ENCODE results near the gene EPB41L1. TPM values are rescaled to one million over a fixed set of nuclear protein-coding genes. Genes with fewer than 3 reads are reported as not detected.
A peak's percentile ranks its signal among the peaks of the same experiment; 100 is the strongest.

Gene EPB41L1
- total and polyA plus RNA-seq, 8 donors, result 33.8 to 80.1 (median 38.7) TPM

GRCh38 chr20:36149012-36149411 is 5.5 kb upstream of the EPB41L1 start:
- peaks cover 0 to 7% of the 10 kb centered on the region in 2 donors for H3K27me3 ChIP-seq
- H3K4me3 ChIP-seq, result no peak overlapping the region
- TF ChIP-seq CTCF (IDR thresholded peaks at IDR 0.05), result no peak
- no peak for DNase-seq
- H3K4me1 ChIP-seq, result peaks cover 0 to 6% of the 10 kb centered on the region in 2 donors
- no peaks in the 10 kb centered on the region for H3K9me3 ChIP-seq
- no peak for ATAC-seq
- H3K27ac ChIP-seq, result no peak overlapping the region
- no peaks in the 10 kb centered on the region for H3K36me3 ChIP-seq
- intact Hi-C loops (cut with DNase I), result no loop called here

- peaks cover 0 to 7% of the 10 kb centered on the region in 2 donors for H3K4me1 ChIP-seq
- intact Hi-C loops (cut with DNase I), result no loop called here
- H3K27ac ChIP-seq, result no peak overlapping the region
- TF ChIP-seq CTCF (IDR thresholded peaks at IDR 0.05), result no peak
- peaks cover 0 to 11% of the 10 kb centered on the region in 2 donors for H3K27me3 ChIP-seq
- H3K9me3 ChIP-seq, result no peaks in the 10 kb centered on the region
- peak in 1 of 4 donors; percentile 39 for DNase-seq
- no peak for ATAC-seq
- H3K36me3 ChIP-seq, result no peaks in the 10 kb centered on the region
- H3K4me3 ChIP-seq, result no peak overlapping the region
Measured at GRCh38 chr20:36149469-36149868, 5.1 kb upstream of the EPB41L1 start.

GRCh38 chr20:36150489-36150846 is 4.1 kb upstream of the EPB41L1 start:
- H3K4me3 ChIP-seq, result no peak overlapping the region
- no peak overlapping the region for H3K27ac ChIP-seq
- DNase-seq (no peak), ATAC-seq (no peak)
- no peaks in the 10 kb centered on the region for H3K9me3 ChIP-seq
- peaks cover 0 to 20% of the 10 kb centered on the region in 2 donors for H3K27me3 ChIP-seq
- intact Hi-C loops (cut with DNase I), result no loop called here
- no peak for TF ChIP-seq CTCF (IDR thresholded peaks at IDR 0.05)
- H3K4me1 ChIP-seq, result peaks cover 0 to 12% of the 10 kb centered on the region in 2 donors
- no peaks in the 10 kb centered on the region for H3K36me3 ChIP-seq

GRCh38 chr20:36150847-36151539 is 3.5 kb upstream of the EPB41L1 start:
- DNase-seq, result peak in 1 of 4 donors; percentile 17
- intact Hi-C loops (cut with DNase I), result no loop called here
- Histone ChIP-seq H3K4me1 (peaks cover 0 to 12% of the 10 kb centered on the region in 2 donors), H3K27ac (no peak overlapping the region), H3K27me3 (peaks cover 0 to 25% of the 10 kb centered on the region in 2 donors), H3K36me3 (no peaks in the 10 kb centered on the region), H3K4me3 (no peak overlapping the region), H3K9me3 (no peaks in the 10 kb centered on the region)
- no peak for ATAC-seq
- no peak for TF ChIP-seq CTCF (IDR thresholded peaks at IDR 0.05)

GRCh38 chr20:36152261-36152660 is 2.3 kb upstream of the EPB41L1 start:
- Histone ChIP-seq H3K36me3 (no peaks in the 10 kb centered on the region), H3K27me3 (peaks cover 0 to 30% of the 10 kb centered on the region in 2 donors)
- intact Hi-C loops (cut with DNase I), result no loop called here

More at GRCh38 chr20:36152261-36152660, 2.3 kb upstream of the EPB41L1 start:
- Histone ChIP-seq H3K4me3 (no peak overlapping the region), H3K9me3 (no peaks in the 10 kb centered on the region), H3K4me1 (peaks cover 7 to 20% of the 10 kb centered on the region in 2 donors), H3K27ac (no peak overlapping the region)
- peak in 2 of 4 donors; percentile 5 to 29 for DNase-seq
- TF ChIP-seq CTCF (IDR thresholded peaks at IDR 0.05), result no peak
- no peak for ATAC-seq
